ENCODE data around the gene LITAF.
"Not testable (repeated sequence)": the region's sequence is repeated elsewhere in the genome, so short reads cannot be mapped to it uniquely, and the experiment has no call there.

Gene LITAF

GRCh38 chr16:11524098-11524760 is 62.5 kb downstream of the LITAF start:
- TF ChIP-seq CTCF (IDR thresholded peaks at IDR 0.05; ENCODE audit: extremely low read depth, insufficient read depth, missing control alignments): no peak
- in situ Hi-C loops (cut with MboI; ENCODE audit: low pct_unique_long_range_greater_than_20kb, low sequenced_read_pairs, unreplicated experiment): loop anchor here (25.0 kb wide), 1 partner anchor 562 kb away; no protein-coding TSS in a partner anchor
- no peak for DNase-seq (ENCODE audit: low spot score)

- no peak for DNase-seq (ENCODE audit: low spot score)
- TF ChIP-seq CTCF (IDR thresholded peaks at IDR 0.05; ENCODE audit: extremely low read depth, insufficient read depth, missing control alignments): no peak
- in situ Hi-C loops (cut with MboI; ENCODE audit: low pct_unique_long_range_greater_than_20kb, low sequenced_read_pairs, unreplicated experiment): loop anchor here (25.0 kb wide), 1 partner anchor 559 kb away; no protein-coding TSS in a partner anchor
Observed at GRCh38 chr16:11521055-11521454, 65.7 kb downstream of the LITAF start.

- no peak for TF ChIP-seq CTCF (IDR thresholded peaks at IDR 0.05; ENCODE audit: extremely low read depth, insufficient read depth, missing control alignments)
- in situ Hi-C loops (cut with MboI; ENCODE audit: low pct_unique_long_range_greater_than_20kb, low sequenced_read_pairs, unreplicated experiment): loop anchor here (25.0 kb wide), 1 partner anchor 558 kb away; no protein-coding TSS in a partner anchor
- DNase-seq (ENCODE audit: low spot score): no peak
Observed at GRCh38 chr16:11520442-11520841, 66.3 kb downstream of the LITAF start.

GRCh38 chr16:11517961-11518360 is 68.8 kb downstream of the LITAF start:
- in situ Hi-C loops (cut with MboI; ENCODE audit: low pct_unique_long_range_greater_than_20kb, low sequenced_read_pairs, unreplicated experiment): loop anchor here (25.0 kb wide), 1 partner anchor 556 kb away; no protein-coding TSS in a partner anchor
- no peak for DNase-seq (ENCODE audit: low spot score)
- no peak for TF ChIP-seq CTCF (IDR thresholded peaks at IDR 0.05; ENCODE audit: extremely low read depth, insufficient read depth, missing control alignments)

- in situ Hi-C loops (cut with MboI; ENCODE audit: low pct_unique_long_range_greater_than_20kb, low sequenced_read_pairs, unreplicated experiment): loop anchor here (25.0 kb wide), 1 partner anchor 553 kb away; no protein-coding TSS in a partner anchor
- TF ChIP-seq CTCF (IDR thresholded peaks at IDR 0.05; ENCODE audit: extremely low read depth, insufficient read depth, missing control alignments): no peak
- no peak for DNase-seq (ENCODE audit: low spot score)
Observed at GRCh38 chr16:11515540-11516430, 70.9 kb downstream of the LITAF start.

- no peak for DNase-seq (ENCODE audit: low spot score)
- TF ChIP-seq CTCF (IDR thresholded peaks at IDR 0.05; ENCODE audit: extremely low read depth, insufficient read depth, missing control alignments): no peak
- in situ Hi-C loops (cut with MboI; ENCODE audit: low pct_unique_long_range_greater_than_20kb, low sequenced_read_pairs, unreplicated experiment): loop anchor here (25.0 kb wide), 1 partner anchor 552 kb away; no protein-coding TSS in a partner anchor
Observed at GRCh38 chr16:11514283-11514682, 72.4 kb downstream of the LITAF start.

GRCh38 chr16:11513366-11513765 is 73.4 kb downstream of the LITAF start:
- DNase-seq (ENCODE audit: low spot score): not testable (repeated sequence)
- in situ Hi-C loops (cut with MboI; ENCODE audit: low pct_unique_long_range_greater_than_20kb, low sequenced_read_pairs, unreplicated experiment): loop anchor here (25.0 kb wide), 1 partner anchor 551 kb away; no protein-coding TSS in a partner anchor

All from GM13977 (cell line).